Coronary artery (tissue), 2 donors: ENCODE results near the gene OXNAD1.

Experiments used
- DNase-seq: peaks from one replicate; pipeline ENCODE4 v3.0.0-alpha.2; 2017; ENCODE audit warnings: low spot score
- H3K27ac ChIP-seq, 2 donors: fragments of 200-600 bp; sonication (generic); one replicate each; pipeline ENCODE4 v1.5.1; 2016 to 2019
- H3K4me3 ChIP-seq: fragments of 200-600 bp; sonication (generic); 2 replicates; pipeline ENCODE4 v1.5.1; 2016; ENCODE audit warnings: mild to moderate bottlenecking, moderate library complexity
- CTCF ChIP-seq: fragments of 200-600 bp; sonication (generic); IDR thresholded peaks from one replicate; pipeline ENCODE4 v1.5.1; 2019; ENCODE audit warnings: antibody characterized with exemption

The OXNAD1 gene

GRCh38 chr3:16336825-16337224 is 71.8 kb downstream of the OXNAD1 start:
- no peak overlapping the region for H3K4me3 ChIP-seq
- no peak for DNase-seq
- no peak for TF ChIP-seq CTCF
- no peak overlapping the region for H3K27ac ChIP-seq

GRCh38 chr3:16337856-16338540 is 73.0 kb downstream of the OXNAD1 start:
- H3K27ac ChIP-seq: no peak overlapping the region
- no peak overlapping the region for H3K4me3 ChIP-seq
- no peak for DNase-seq
- TF ChIP-seq CTCF: no peak

GRCh38 chr3:16338999-16339398 is 74.0 kb downstream of the OXNAD1 start:
- TF ChIP-seq CTCF: no peak
- H3K27ac ChIP-seq: no peak overlapping the region
- no peak overlapping the region for H3K4me3 ChIP-seq
- no peak for DNase-seq

GRCh38 chr3:16343101-16343500 is 78.1 kb downstream of the OXNAD1 start:
- Histone ChIP-seq H3K4me3 (no peak overlapping the region), H3K27ac (no peak overlapping the region)
- DNase-seq: no peak
- TF ChIP-seq CTCF: no peak

- no peak overlapping the region for H3K27ac ChIP-seq
- DNase-seq: no peak
- no peak overlapping the region for H3K4me3 ChIP-seq
- TF ChIP-seq CTCF: no peak
These were observed 81.5 kb downstream of the OXNAD1 start for GRCh38 chr3:16346413-16347081.

- no peak for DNase-seq
- Histone ChIP-seq H3K4me3 (no peak overlapping the region), H3K27ac (no peak overlapping the region)
- no peak for TF ChIP-seq CTCF
These were observed 82.5 kb downstream of the OXNAD1 start for GRCh38 chr3:16347548-16347947.
